Thymus (tissue), 11 donors: ENCODE measurements around the gene RETN. TPM values are rescaled to one million over a fixed set of nuclear protein-coding genes. Genes with fewer than 3 reads are reported as not detected.

ENCODE experiments used
- DNase-seq, 9 donors: peaks; one replicate each; pipeline ENCODE4 v3.0.0-alpha.2; 2013; ENCODE audit warnings: low spot score in 9 of 9, low read depth in 6 of 9, missing footprints in 1 of 9
- H3K27ac ChIP-seq, 2 donors: one replicate each; pipeline ENCODE4 v1.5.1; 2013; ENCODE audit warnings: control low read depth in 1 of 2, low read depth in 1 of 2, low read length in 1 of 2, mild to moderate bottlenecking in 1 of 2, moderate library complexity in 1 of 2
- H3K27me3 ChIP-seq, 2 donors: one replicate each; pipeline ENCODE4 v1.5.1; 2013; ENCODE audit warnings: low read length in 1 of 2; ENCODE audit not compliant: control insufficient read depth in 2 of 2, insufficient read depth in 1 of 2
- H3K36me3 ChIP-seq, 2 donors: one replicate each; pipeline ENCODE4 v1.5.1; 2013; ENCODE audit warnings: low read length in 1 of 2, mild to moderate bottlenecking in 1 of 2, moderate library complexity in 1 of 2; ENCODE audit not compliant: control insufficient read depth in 2 of 2, insufficient read depth in 2 of 2
- H3K4me1 ChIP-seq, 2 donors: one replicate each; pipeline ENCODE4 v1.5.1; 2013; ENCODE audit warnings: low read length in 2 of 2; ENCODE audit not compliant: control insufficient read depth in 2 of 2, insufficient read depth in 2 of 2
- H3K4me3 ChIP-seq, 2 donors: one replicate each; pipeline ENCODE4 v1.5.1; 2013; ENCODE audit warnings: low read length in 2 of 2, control low read depth in 1 of 2, mild to moderate bottlenecking in 1 of 2
- H3K9me3 ChIP-seq, 2 donors: one replicate each; pipeline ENCODE4 v1.5.1; 2013; ENCODE audit warnings: low read length in 1 of 2, mild to moderate bottlenecking in 1 of 2; ENCODE audit not compliant: control insufficient read depth in 2 of 2, insufficient read depth in 1 of 2
- WGBS: extraction: QIAGEN DNeasy Blood & Tissue Kit; methylation state at CpG from one replicate; pipeline ENCODE4 v1.1.7; 2013; 5-methylcytosine and 5-hydroxymethylcytosine counted together
- polyA plus RNA-seq: library from polyadenylated mRNA; stranded (reverse); fragments of 200-250 nt; gene quantifications from one replicate; pipeline ENCODE4 v1.2.3, GENCODE V29; 2013
- total RNA-seq: library from RNA; stranded (reverse); fragments of 120-200 nt; gene quantifications from one replicate; pipeline ENCODE4 v1.2.4, GENCODE V29; 2013
- donor health status: healthy.

Gene RETN
- total and polyA plus RNA-seq, 2 donors, result 9.5 to 33.1 TPM

DNA sequence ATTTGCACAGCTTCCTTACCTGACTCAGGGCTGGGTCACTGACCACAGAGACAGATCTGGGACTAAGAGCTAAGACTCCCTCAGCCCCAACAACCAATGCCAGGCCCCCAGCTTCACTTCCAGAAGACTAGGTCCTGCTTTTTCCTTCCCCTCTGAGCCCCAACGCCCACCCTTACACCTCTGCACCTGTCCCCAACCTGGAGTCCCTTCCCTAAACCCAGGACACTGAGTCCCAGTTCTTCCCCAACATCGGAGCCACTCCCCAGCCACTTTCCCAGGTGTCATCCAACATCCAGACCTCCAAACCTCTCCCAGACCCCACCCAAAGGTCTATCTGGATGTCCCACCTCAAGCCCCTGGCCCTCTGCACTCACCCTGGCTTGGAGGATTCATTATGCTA lies 30.2 kb downstream of the RETN start:
- Histone ChIP-seq H3K27me3 (peaks cover 0 to 29% of the 10 kb centered on the region in 2 donors), H3K36me3 (no peaks in the 10 kb centered on the region), H3K4me1 (no peaks in the 10 kb centered on the region), H3K4me3 (no peak overlapping the region), H3K9me3 (no peaks in the 10 kb centered on the region), H3K27ac (no peak overlapping the region)
- 49% methylated on average over 2 of the region's 2 CpGs for WGBS
- no peak for DNase-seq

DNA sequence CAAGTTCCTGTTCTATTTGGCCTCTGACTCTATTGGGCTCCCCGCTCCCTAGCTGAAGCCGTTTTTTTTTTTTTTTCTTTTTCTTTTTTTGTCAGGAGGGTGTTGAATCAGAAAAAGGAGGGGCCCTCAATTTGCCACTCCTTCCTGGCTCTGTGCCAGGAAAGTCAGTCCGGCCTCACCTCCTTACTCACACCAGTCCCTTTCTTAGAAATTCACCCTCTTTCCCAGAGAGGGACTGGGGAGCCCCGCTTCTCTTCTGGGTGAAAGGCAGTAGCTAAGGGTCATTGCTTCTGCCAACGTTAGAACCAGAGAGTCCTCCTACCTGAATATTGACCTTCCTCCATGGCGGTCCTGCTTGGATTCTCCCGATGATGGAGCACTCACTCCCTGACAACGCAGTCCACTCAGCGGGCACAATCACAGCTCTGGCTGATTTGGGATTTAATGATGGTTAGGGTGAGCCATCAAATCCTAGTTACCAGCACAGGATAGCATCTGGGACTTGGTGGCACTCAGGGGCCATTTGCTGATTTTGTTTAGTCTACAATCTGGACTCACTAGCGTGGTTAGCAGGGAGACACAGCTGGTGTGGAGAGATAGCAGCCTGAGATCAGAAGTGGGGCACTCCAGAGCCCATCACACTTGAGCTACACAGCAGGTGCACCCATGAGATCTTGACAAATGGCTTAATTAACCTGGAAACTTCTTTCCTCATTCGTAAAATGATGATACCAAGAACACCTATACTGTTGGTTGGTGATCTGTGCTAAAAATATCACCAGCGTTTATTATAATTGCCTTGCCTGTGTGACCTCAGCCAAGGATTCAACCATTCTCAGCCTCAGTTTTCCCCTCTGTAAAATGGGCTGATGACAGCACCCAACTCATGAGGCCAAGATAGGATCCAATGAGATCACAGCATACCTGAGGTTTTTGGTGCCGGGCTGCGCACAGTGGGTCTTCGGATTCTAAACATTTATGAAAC lies 30.9 kb downstream of the RETN start:
- peaks cover 0 to 29% of the 10 kb centered on the region in 2 donors for H3K27me3 ChIP-seq
- no peak for DNase-seq
- no peaks in the 10 kb centered on the region for H3K9me3 ChIP-seq
- 71% methylated on average over 15 of the region's 15 CpGs for WGBS
- H3K4me3 ChIP-seq, result no peak overlapping the region
- H3K27ac ChIP-seq, result no peak overlapping the region
- no peaks in the 10 kb centered on the region for H3K36me3 ChIP-seq
- no peaks in the 10 kb centered on the region for H3K4me1 ChIP-seq

GRCh38 chr19:7701049-7701653 lies 32.3 kb downstream of the RETN start:
- Histone ChIP-seq H3K27me3 (peaks cover 0 to 29% of the 10 kb centered on the region in 2 donors), H3K9me3 (no peaks in the 10 kb centered on the region), H3K27ac (no peak overlapping the region), H3K36me3 (no peaks in the 10 kb centered on the region), H3K4me3 (no peak overlapping the region), H3K4me1 (no peaks in the 10 kb centered on the region)
- 96% methylated on average over 12 of the region's 12 CpGs for WGBS
- DNase-seq, result no peak

GRCh38 chr19:7701654-7702457 lies 33.0 kb downstream of the RETN start, which contains the start of gene FCER2:
Gene FCER2, minus strand, starts transcription at chr19:7702131. Its CDS starts 2,371 bp downstream, at chr19:7699760.
- no peaks in the 10 kb centered on the region for H3K36me3 ChIP-seq
- no peak within 1 kb of the TSS for H3K4me3 ChIP-seq
- peaks cover 0 to 29% of the 10 kb centered on the region in 2 donors for H3K27me3 ChIP-seq
- no peak for DNase-seq
- no peak within 1 kb of the TSS for H3K27ac ChIP-seq
- no peaks in the 10 kb centered on the region for H3K9me3 ChIP-seq
- H3K4me1 ChIP-seq, result no peaks in the 10 kb centered on the region
- WGBS, result 77% methylated on average over 20 of the region's 20 CpGs

DNA sequence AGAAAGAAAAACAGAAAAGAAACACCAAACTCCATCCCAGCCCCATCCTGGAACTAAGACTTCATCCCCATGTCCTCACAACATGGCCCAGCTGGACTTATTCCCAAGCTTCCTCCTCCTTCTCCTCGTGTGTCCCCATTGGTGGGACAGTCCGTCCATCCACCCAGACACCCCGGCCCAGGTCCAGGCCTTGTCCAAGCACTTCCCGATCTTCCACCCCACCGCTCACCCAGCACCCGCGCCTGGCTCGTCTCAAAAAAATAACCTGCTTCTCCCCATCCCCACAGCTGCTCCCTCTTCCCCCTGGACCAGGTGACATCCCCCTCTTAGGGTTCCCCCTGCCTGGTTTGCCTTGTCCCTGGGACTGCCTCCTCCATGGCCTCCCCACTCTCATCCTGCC lies 34.5 kb downstream of the RETN start:
- no peak overlapping the region for H3K27ac ChIP-seq
- DNase-seq, result no peak

GRCh38 chr19:7704280-7705060 lies 35.6 kb downstream of the RETN start:
- H3K4me3 ChIP-seq, result no peak overlapping the region
- peaks cover 0 to 9% of the 10 kb centered on the region in 2 donors for H3K27me3 ChIP-seq
- no peaks in the 10 kb centered on the region for H3K36me3 ChIP-seq
- DNase-seq, result no peak
- H3K9me3 ChIP-seq, result no peaks in the 10 kb centered on the region
- no peak overlapping the region for H3K27ac ChIP-seq
- 95% methylated on average over 6 of the region's 6 CpGs for WGBS
- H3K4me1 ChIP-seq, result no peaks in the 10 kb centered on the region

More for the DNA sequence above, 34.5 kb downstream of the RETN start:
- no peaks in the 10 kb centered on the region for H3K36me3 ChIP-seq
- H3K4me1 ChIP-seq, result no peaks in the 10 kb centered on the region
- no peak overlapping the region for H3K4me3 ChIP-seq
- no peaks in the 10 kb centered on the region for H3K9me3 ChIP-seq
- peaks cover 0 to 18% of the 10 kb centered on the region in 2 donors for H3K27me3 ChIP-seq
- 91% methylated on average over 8 of the region's 8 CpGs for WGBS

GRCh38 chr19:7705387-7706187 lies 36.7 kb downstream of the RETN start:
- peak overlapping the region in 1 of 2 donors; percentile 77 for H3K27ac ChIP-seq
- no peaks in the 10 kb centered on the region for H3K36me3 ChIP-seq
- 27% methylated on average over 24 of the region's 24 CpGs for WGBS
- no peaks in the 10 kb centered on the region for H3K4me1 ChIP-seq
- H3K4me3 ChIP-seq, result no peak overlapping the region
- H3K27me3 ChIP-seq, result peaks cover 0 to 8% of the 10 kb centered on the region in 2 donors
- no peaks in the 10 kb centered on the region for H3K9me3 ChIP-seq
- DNase-seq, result peak in 6 of 9 donors; percentile 3 to 59 (median 12)
